ENCODE measurements around the gene EMC7. TPM values are rescaled to one million over a fixed set of nuclear protein-coding genes. Genes with fewer than 3 reads are reported as not detected.
"Not testable (repeated sequence)": the region's sequence is repeated elsewhere in the genome, so short reads cannot be mapped to it uniquely, and the experiment has no call there.

Gene EMC7
- total RNA-seq, 4 donors from 2014 or later = 34.6 to 49.2 (median 43.2) TPM

- Histone ChIP-seq H3K9me3 (no peaks in the 10 kb centered on the region), H3K4me1 (peaks cover 0 to 4% (median 0%) of the 10 kb centered on the region in 3 donors), H3K27ac (no peak overlapping the region), H3K36me3 (no peaks in the 10 kb centered on the region), H3K27me3 (no peaks in the 10 kb centered on the region), H3K4me3 (no peak overlapping the region)
- 40 to 73% methylated on average over 1 to 3 of the region's 3 CpGs for WGBS, 2 donors (ENCODE audit: low coverage in 1 of 2)
- TF ChIP-seq CTCF (IDR thresholded peaks at IDR 0.05) = no peak
- ATAC-seq = no peak
These were observed 41.7 kb downstream of the EMC7 start for GRCh38 chr15:34059946-34060345.

GRCh38 chr15:34059476-34059875 lies 42.2 kb downstream of the EMC7 start:
- H3K4me1 ChIP-seq = peaks cover 0 to 4% (median 0%) of the 10 kb centered on the region in 3 donors
- no peak overlapping the region for H3K27ac ChIP-seq
- TF ChIP-seq EP300 (IDR thresholded peaks at IDR 0.05) (no peak), POLR2AphosphoS5 (IDR thresholded peaks at IDR 0.05) (no peak), POLR2A (IDR thresholded peaks at IDR 0.05) (no peak), CTCF (IDR thresholded peaks at IDR 0.05) (no peak)
- no peaks in the 10 kb centered on the region for H3K36me3 ChIP-seq
- no peak overlapping the region for H3K4me3 ChIP-seq
- no peaks in the 10 kb centered on the region for H3K27me3 ChIP-seq
- ATAC-seq = no peak
- 0% methylated on average over 1 of the region's 2 CpGs; no CpG with 5 or more reads in 1 of the 2 donors for WGBS, 2 donors (ENCODE audit: low coverage in 1 of 2)
- H3K9me3 ChIP-seq = no peaks in the 10 kb centered on the region

GRCh38 chr15:34056911-34057310 lies 44.8 kb downstream of the EMC7 start:
- TF ChIP-seq EP300 (IDR thresholded peaks at IDR 0.05) (no peak), POLR2A (IDR thresholded peaks at IDR 0.05) (no peak), CTCF (IDR thresholded peaks at IDR 0.05) (no peak), POLR2AphosphoS5 (IDR thresholded peaks at IDR 0.05) (no peak)
- peaks cover 0 to 4% (median 0%) of the 10 kb centered on the region in 3 donors for H3K4me1 ChIP-seq
- no peaks in the 10 kb centered on the region for H3K9me3 ChIP-seq
- H3K36me3 ChIP-seq = no peaks in the 10 kb centered on the region
- ATAC-seq = no peak
- H3K4me3 ChIP-seq = no peak overlapping the region
- WGBS, 2 donors (ENCODE audit: low coverage in 1 of 2) = 73 to 91% methylated on average over 5 of the region's 5 CpGs
- H3K27me3 ChIP-seq = no peaks in the 10 kb centered on the region
- no peak overlapping the region for H3K27ac ChIP-seq

- Histone ChIP-seq H3K4me1 (no peaks in the 10 kb centered on the region), H3K4me3 (no peak overlapping the region), H3K27ac (no peak overlapping the region), H3K9me3 (peaks cover 0 to 6% (median 0%) of the 10 kb centered on the region in 3 donors), H3K27me3 (no peaks in the 10 kb centered on the region), H3K36me3 (no peaks in the 10 kb centered on the region)
- WGBS, 2 donors (ENCODE audit: low coverage in 1 of 2) = 18 to 40% methylated on average over 2 to 3 of the region's 3 CpGs
- no peak for ATAC-seq
- TF ChIP-seq POLR2A (IDR thresholded peaks at IDR 0.05) (no peak), CTCF (IDR thresholded peaks at IDR 0.05) (no peak), POLR2AphosphoS5 (IDR thresholded peaks at IDR 0.05) (no peak), EP300 (IDR thresholded peaks at IDR 0.05) (no peak)
These were observed 45.6 kb downstream of the EMC7 start for GRCh38 chr15:34055868-34056595.

GRCh38 chr15:34054081-34054707 lies 47.5 kb downstream of the EMC7 start:
- H3K4me1 ChIP-seq = no peaks in the 10 kb centered on the region
- TF ChIP-seq POLR2AphosphoS5 (IDR thresholded peaks at IDR 0.05) (no peak), POLR2A (IDR thresholded peaks at IDR 0.05) (no peak), EP300 (IDR thresholded peaks at IDR 0.05) (no peak), CTCF (IDR thresholded peaks at IDR 0.05) (no peak)
- ATAC-seq = no peak
- H3K9me3 ChIP-seq = peaks cover 0 to 21% (median 0%) of the 10 kb centered on the region in 3 donors
- H3K27me3 ChIP-seq = no peaks in the 10 kb centered on the region
- no peak overlapping the region for H3K4me3 ChIP-seq
- WGBS, 2 donors (ENCODE audit: low coverage in 1 of 2) = 78 to 100% methylated on average over 1 to 3 of the region's 3 CpGs
- H3K27ac ChIP-seq = no peak overlapping the region
- H3K36me3 ChIP-seq = no peaks in the 10 kb centered on the region

DNA sequence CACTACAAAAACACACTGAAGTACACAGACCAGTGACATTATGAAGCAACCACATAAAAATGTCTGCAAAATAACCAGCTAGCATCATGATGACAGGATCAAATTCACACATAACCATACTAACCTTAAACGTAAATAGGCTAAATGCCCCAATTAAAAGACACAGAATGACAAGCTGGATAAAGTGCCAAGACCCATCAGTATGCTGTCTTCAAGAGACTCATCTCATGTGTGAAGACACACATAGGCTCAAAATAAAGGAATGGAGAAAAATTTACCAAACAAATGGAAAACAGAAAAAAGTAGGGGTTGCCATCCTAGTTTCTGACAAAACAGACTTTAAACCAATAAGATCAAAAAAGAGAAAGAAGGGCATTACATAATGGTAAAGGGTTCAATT lies 51.3 kb downstream of the EMC7 start:
- not testable (repeated sequence) for H3K36me3 ChIP-seq, H3K4me1 ChIP-seq, H3K4me3 ChIP-seq, H3K27ac ChIP-seq, H3K27me3 ChIP-seq, ATAC-seq
- peaks cover 0 to 21% (median 0%) of the 10 kb centered on the region in 3 donors for H3K9me3 ChIP-seq
- 89 to 100% methylated on average over 1 of the region's 1 CpG for WGBS, 2 donors (ENCODE audit: low coverage in 1 of 2)
